Stimulated activated memory B cell treated with anti-CD40 and anti-IgM and Interleukin-4, amounts not matched to agents 10 μg/mL and 1 μg/mL and 100 μg/mL, for 72 hours (primary cell): ENCODE results near the gene CENPE.

ENCODE experiments used
- ATAC-seq: fragments of 150-1000 bp; cut with Tn5 transposase; 2 replicates; pipeline ENCODE4 v1.10.0; 2021
- H3K27ac Mint-ChIP-seq: one replicate; pipeline ENCODE4 v1.8.0; 2022; ENCODE audit warnings: mild to moderate bottlenecking, mixed read lengths
- H3K27me3 Mint-ChIP-seq: one replicate; pipeline ENCODE4 v1.8.0; 2022; ENCODE audit warnings: mixed read lengths
- H3K36me3 Mint-ChIP-seq: one replicate; pipeline ENCODE4 v1.8.0; 2022; ENCODE audit warnings: mixed read lengths
- H3K4me1 Mint-ChIP-seq: one replicate; pipeline ENCODE4 v1.8.0; 2022; ENCODE audit warnings: mixed read lengths
- H3K4me3 Mint-ChIP-seq: one replicate; pipeline ENCODE4 v1.8.0; 2022; ENCODE audit warnings: mild to moderate bottlenecking, moderate library complexity, mixed read lengths
- H3K9me3 Mint-ChIP-seq: one replicate; pipeline ENCODE4 v1.8.0; 2022; ENCODE audit warnings: mixed read lengths

CENPE gene

GRCh38 chr4:103073792-103074438 lies 124.2 kb downstream of the CENPE start:
- ATAC-seq, result no peak
- H3K27me3 Mint-ChIP-seq, result no peaks in the 10 kb centered on the region
- H3K9me3 Mint-ChIP-seq, result no peaks in the 10 kb centered on the region
- H3K36me3 Mint-ChIP-seq, result peaks cover 5% of the 10 kb centered on the region
- no peak overlapping the region for H3K4me3 Mint-ChIP-seq
- H3K4me1 Mint-ChIP-seq, result peaks cover 36% of the 10 kb centered on the region
- H3K27ac Mint-ChIP-seq, result peak overlapping the region; percentile 95

- Mint-ChIP-seq H3K27ac (no peak overlapping the region), H3K9me3 (no peaks in the 10 kb centered on the region), H3K4me3 (no peak overlapping the region), H3K36me3 (peaks cover 27% of the 10 kb centered on the region), H3K27me3 (no peaks in the 10 kb centered on the region), H3K4me1 (peaks cover 6% of the 10 kb centered on the region)
- ATAC-seq, result no peak
Observed at GRCh38 chr4:103067841-103068547, 130.1 kb downstream of the CENPE start.

GRCh38 chr4:103060453-103061148 lies 137.5 kb downstream of the CENPE start:
- no peak overlapping the region for H3K27ac Mint-ChIP-seq
- H3K4me1 Mint-ChIP-seq, result no peaks in the 10 kb centered on the region
- H3K36me3 Mint-ChIP-seq, result peaks cover 31% of the 10 kb centered on the region
- no peaks in the 10 kb centered on the region for H3K27me3 Mint-ChIP-seq
- H3K9me3 Mint-ChIP-seq, result peaks cover 2% of the 10 kb centered on the region
- no peak for ATAC-seq
- no peak overlapping the region for H3K4me3 Mint-ChIP-seq
